Body of pancreas (tissue), 4 donors: ENCODE measurements around the gene DPP7.
"Not testable (repeated sequence)": the region's sequence is repeated elsewhere in the genome, so short reads cannot be mapped to it uniquely, and the experiment has no call there.

Experiments
- POLR2A ChIP-seq, 3 donors: fragments of 450-650 bp; IDR thresholded peaks; one replicate each; pipeline ENCODE4 v1.6.1; 2016; ENCODE audit warnings: antibody characterized with exemption in 3 of 3, mild to moderate bottlenecking in 2 of 3
- TF ChIP-seq, protein P1 (sequence below), 7 experiments: fragments of 450-650 bp in 4 of 7; fragments of 200-600 bp in 3 of 7; sonication (generic) in 3 of 7; IDR thresholded peaks; one replicate each; pipeline ENCODE4 v1.5.1; 2016 to 2019; ENCODE audit warnings: antibody characterized with exemption in 7 of 7

DNA sequence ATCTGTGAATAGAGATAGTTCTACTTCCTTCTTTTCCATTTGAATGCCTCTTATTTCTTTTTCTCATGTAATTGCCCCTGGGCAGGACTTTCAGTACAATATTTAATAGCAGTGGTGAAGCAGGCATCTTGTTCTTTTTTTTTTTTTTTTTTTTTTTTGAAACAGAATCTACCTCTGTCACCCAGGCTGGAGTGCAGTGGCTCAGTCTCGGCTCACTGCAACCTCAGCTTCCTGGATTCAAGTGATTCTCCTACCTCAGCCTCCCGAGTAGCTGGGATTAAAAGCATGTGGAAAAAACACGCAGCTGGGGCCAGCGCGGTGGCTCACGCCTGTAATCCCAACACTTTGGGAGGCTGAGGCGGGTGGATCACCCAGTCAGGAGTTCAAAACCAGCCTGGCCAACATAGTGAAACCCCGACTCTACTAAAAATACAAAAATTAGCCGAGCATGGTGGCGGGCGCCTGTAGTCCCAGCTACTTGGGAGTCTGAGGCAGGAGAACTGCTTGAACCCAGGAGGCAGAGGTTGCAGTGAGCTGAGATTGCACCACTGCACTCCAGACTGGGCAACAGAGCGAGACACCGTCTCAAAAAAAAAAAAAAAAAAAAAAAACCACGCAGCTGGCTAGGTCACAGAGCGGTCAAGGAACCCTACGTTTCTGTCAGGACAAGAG, 8.4 kb upstream of the DPP7 start:
- TF ChIP-seq POLR2A (IDR thresholded peaks at IDR 0.05): not testable (repeated sequence)
- TF ChIP-seq, protein P1, sequence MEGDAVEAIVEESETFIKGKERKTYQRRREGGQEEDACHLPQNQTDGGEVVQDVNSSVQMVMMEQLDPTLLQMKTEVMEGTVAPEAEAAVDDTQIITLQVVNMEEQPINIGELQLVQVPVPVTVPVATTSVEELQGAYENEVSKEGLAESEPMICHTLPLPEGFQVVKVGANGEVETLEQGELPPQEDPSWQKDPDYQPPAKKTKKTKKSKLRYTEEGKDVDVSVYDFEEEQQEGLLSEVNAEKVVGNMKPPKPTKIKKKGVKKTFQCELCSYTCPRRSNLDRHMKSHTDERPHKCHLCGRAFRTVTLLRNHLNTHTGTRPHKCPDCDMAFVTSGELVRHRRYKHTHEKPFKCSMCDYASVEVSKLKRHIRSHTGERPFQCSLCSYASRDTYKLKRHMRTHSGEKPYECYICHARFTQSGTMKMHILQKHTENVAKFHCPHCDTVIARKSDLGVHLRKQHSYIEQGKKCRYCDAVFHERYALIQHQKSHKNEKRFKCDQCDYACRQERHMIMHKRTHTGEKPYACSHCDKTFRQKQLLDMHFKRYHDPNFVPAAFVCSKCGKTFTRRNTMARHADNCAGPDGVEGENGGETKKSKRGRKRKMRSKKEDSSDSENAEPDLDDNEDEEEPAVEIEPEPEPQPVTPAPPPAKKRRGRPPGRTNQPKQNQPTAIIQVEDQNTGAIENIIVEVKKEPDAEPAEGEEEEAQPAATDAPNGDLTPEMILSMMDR (IDR thresholded peaks at IDR 0.05): not testable (repeated sequence)
